Activated CD4-positive, CD25-positive, alpha-beta regulatory T cell treated with anti-CD3 and anti-CD28 coated beads, Interleukin-2, amount 50 U/mL, for 16 hours (primary cell): ENCODE measurements around the gene GPR17.

ENCODE experiments used
- DNase-seq: peaks from one replicate; pipeline ENCODE4 v3.0.0-alpha.2; 2020; ENCODE audit warnings: low read depth, low spot score

The GPR17 gene

DNA sequence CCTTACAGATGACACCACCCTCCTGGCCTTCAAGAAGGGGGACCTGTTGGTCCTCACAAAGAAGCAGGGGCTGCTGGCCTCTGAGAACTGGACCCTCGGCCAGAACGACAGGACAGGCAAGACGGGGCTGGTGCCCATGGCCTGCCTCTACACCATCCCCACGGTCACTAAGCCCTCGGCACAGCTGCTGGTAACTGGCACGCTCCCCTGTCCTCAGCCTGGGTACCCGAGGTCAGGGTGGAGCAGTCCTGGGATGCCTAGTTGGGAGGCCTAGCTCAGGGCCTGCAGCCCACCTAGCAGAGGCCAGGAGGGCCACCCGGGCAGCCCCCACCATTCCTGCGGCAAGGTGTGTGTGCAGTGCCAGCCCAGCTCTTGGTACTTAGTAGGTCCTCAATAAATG, 16.3 kb upstream of the GPR17 start:
- DNase-seq = no peak

DNA sequence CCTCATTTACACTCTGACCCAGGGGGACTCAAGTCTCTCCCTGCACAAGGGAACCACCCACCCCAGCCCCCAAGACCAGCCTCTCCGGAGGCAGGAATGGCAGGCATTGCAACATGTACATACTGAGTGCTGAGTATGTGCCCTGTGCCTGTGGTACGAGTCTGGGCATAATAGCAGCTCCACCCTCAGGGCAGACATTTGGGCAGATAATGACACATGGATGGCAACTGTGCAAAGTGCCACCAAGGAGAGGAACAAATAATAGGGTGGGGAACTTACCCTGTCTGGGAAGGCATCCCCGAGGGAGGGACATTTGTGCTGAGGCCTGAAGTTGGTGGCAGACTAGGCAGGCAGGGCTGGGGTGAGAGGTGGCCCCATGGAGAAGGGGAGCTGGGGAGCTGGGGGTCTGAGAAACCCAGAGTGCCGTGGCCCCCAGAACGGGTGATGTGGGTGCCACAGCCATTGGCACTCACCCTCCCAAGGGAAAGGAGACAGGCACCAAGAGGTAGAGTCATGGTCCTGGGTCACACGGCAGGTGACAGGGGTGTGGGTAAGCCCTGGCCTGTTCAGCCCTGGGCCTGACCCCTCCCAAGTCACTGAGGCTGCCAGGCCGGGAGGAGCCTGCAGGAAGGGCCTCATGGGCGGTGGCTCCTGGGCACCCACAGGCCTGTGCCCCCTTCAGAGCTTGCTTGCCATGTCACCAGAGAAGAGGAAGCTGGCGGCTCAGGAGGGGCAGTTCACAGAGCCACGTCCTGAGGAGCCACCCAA, 15.7 kb upstream of the GPR17 start:
- no peak for DNase-seq

DNA sequence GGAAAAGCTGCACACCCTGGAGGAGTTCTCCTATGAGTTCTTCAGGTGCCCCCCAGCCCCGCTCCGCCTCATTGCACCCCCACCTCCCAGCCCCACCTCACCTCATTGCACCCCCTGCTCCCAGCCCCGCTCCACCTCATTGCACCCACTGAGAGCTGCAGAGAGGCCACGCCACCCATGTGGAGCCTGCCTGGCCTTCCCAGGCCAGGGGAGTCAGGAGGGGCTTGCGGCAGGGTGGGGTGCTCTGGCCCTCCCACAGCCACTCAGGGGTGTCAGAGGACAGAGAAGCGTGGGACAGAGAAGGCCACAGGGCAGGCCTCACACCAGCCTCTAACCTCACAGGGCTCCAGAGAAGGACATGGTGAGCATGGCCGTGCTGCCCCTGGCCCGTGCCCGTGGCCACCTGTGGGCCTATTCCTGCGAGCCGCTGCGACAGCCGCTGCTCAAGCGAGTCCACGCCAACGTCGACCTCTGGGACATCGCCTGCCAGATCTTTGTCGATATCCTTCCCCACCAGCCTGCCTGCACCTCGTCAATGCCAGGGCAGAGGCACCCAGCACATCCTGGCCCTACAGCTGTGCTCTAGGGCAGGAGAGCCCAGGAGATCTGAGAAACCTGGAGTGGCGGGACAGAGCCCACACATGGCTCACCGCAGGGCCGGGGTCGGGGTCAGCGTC, 15.0 kb upstream of the GPR17 start:
- DNase-seq = no peak

DNA sequence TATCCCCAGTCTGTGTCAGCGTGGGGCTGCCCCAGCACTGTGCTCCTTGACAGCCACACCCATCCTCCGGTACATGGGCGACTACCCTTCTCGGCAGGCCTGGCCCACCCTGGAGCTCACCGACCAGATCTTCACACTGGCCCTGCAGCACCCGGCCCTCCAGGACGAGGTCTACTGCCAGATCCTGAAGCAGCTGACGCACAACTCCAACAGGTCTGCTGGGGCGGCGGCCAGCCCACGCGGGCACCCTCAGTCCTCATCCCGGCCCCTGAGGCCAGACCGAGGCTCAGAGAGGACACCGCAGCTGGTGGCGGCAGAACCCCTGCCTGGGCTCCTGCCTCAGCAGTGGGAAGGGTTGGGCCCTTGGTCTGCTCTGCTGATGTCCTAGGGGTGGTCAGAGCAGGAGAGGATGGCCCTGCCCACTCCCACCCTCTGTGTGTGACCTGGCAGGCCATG, 14.4 kb upstream of the GPR17 start:
- DNase-seq = no peak

DNA sequence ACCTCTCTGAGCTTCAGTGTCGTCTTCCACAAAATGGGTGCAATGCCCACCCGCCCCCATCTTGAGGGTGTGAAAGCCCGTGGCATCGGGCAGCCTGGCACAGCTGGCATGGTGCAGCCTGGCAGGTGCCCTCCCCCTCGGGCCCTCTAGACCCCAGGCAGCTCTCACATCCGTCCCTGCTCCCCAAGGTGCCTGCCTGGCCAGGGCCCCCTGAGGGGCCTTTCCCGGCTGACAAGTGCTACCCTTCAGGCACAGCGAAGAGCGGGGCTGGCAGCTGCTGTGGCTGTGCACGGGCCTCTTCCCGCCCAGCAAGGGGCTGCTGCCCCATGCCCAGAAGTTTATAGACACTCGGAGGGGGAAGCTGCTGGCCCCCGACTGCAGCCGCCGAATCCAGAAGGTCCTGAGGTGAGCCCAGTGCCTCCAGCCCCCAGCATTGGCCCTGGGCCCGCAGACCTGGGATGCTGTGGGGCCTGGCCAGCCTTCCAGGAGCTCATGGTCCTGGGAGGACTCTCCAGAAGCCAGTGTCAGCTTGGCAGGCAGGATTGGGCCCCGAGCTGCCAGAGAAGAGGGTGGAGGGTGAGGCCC, 13.9 kb upstream of the GPR17 start:
- no peak for DNase-seq

DNA sequence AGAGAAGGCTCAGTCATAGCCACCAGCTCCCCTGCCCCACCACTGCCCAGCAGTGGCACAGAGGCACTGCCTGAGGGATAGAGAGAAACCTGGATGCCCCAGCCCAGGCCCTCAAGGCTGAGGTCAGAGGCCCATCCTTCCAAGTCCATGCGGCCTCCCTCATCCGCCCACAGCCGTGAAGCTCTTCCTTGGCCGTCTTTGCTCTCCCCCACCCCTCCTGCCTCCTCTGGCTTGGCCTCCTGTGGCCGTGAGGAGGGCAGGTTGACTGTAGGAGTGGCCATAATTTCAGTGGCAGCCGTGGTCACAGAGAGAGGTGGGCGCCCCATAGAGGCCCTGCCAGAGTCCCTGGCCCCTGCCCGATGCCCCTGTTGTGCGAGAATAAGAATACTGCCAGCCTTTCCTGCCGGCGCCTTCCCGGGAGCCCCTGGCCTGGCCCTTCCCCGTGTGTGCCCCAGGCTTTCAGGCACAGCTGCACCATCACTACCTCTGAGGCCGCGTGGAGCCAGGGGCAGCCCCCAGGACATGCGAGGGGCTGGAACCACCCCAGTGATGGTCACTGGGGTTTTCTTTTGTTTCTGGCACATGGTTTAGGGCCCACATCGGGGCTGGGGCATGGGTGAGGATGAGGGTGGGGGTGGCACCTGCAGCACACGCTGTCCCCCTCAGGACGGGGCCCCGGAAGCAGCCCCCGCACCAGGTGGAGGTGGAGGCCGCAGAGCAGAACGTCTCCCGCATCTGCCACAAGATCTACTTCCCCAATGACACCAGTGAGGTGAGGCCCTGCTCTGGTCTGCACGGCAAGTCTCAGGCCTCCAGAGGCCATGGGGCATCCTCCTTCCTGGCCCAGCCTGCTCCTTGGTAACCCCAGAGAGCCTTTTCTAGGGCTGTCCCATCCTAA, 13.1 kb upstream of the GPR17 start:
- DNase-seq = no peak

DNA sequence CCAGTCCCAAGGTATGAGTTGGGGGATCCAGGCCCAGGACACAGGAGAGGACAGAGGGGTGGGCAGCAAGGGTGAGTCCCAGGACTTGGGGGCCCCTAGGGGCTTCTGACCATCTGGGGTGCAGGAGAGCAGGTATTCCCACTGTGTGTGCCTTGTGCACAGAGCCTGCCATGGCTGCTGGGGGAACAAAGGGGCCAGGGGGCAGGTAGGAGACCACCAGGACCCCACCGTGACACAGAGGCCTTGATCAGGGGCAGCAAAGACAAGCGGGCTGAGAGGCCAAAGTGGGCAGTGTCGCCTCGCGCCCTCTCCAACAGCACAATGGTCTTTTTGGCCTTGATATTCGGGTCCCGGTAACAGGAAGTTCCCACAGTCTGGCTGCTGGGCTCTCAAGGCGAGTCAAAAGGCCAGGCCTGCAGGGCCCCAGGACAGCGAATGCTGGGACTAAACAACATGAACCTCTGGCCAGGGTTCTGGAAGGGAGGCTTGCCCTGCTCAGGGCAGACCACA, 12.3 kb upstream of the GPR17 start:
- DNase-seq = no peak

DNA sequence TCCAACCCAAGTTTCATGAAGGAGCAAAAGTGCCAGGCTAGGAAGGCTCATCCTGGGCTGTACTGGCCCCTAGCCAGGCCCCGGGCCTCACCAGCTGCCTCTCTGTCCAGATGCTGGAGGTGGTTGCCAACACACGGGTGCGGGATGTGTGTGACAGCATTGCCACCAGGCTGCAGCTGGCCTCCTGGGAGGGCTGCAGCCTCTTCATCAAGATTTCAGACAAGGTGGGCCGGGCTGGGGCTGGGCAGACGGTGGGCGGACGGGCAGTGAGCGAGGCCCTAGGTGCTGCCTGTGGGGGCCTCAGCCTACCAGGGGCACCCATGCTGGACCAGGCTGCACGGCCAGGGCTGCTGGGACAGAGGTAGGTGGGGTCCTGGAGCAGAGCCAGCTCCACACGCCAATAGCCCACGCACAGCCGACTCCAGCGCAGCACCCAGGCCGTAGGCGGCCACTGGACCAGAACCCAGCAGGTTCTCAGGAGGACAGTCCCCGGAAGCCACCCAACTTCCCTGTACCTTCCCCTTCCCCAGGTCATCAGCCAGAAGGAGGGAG, 11.8 kb upstream of the GPR17 start:
- DNase-seq = no peak

DNA sequence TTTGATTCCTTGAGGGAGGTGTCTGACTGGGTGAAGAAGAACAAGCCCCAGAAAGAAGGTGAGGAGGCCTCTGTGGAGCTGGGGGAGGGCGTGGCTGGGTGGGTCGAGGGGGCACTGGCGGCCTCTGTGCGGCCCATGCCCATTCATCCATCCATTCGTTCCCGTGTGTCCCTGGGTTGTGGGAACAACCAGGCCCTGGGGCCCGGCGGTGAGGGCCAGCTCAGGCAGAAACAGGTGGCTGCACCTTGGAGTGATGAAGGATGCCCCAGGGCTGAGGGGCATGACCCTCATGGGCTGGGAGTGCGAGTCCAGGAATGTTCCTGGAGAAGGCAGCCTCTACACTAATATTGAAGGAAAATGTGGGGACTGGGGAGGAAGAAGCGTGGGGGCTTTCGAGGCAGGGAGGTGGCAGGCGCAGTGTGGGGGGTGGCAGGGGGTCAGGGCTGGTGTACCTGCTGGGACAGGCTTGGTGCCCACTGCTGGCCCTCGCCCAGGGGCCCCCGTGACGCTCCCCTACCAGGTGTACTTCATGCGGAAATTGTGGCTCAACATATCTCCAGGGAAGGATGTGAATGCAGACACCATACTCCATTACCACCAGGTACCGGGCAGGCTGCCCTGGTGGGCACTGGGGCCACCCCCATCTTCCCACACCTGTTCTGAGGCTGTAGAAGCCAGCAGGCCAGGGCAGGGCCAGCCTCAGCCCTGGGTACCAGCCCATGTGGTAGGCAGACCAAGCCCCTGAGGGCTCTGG, 11.2 kb upstream of the GPR17 start:
- DNase-seq = no peak

DNA sequence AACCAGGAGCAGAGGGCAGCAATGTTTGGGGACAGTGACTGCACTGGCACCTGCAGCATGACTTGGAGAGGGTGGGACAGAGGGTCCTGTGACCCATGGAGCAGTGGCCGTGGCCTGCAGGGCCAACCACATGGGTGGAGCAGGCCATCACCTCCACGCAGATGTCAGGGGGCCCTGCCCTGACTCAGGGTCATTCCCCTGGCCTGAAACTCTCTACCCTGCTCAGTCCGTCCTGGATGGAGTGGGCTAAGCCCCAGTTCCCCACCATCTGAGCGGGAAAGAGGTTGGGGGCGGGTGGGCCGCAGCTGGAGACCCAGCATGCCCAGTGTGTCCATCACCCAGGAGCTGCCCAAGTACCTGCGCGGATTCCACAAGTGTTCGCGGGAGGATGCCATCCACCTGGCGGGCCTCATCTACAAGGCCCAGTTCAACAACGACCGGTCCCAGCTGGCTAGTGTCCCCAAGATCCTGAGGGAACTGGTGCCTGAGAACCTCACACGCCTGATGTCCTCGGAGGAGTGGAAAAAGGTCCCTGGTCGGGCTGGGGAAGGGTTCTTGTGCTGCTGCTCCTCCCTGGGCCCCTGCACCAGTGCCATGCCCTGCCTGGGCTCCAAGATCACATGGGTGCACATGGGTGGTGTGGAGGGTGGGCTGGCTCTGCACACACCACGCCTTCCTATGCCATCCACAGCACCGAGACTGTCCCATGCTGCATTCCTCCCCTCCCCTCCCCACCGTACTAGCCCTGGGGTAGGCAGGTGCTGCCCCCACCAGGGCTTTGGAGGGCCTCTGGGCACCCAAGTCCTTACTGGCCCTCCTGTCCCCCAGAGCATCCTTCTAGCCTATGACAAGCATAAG, 10.3 kb upstream of the GPR17 start:
- DNase-seq = no peak

DNA sequence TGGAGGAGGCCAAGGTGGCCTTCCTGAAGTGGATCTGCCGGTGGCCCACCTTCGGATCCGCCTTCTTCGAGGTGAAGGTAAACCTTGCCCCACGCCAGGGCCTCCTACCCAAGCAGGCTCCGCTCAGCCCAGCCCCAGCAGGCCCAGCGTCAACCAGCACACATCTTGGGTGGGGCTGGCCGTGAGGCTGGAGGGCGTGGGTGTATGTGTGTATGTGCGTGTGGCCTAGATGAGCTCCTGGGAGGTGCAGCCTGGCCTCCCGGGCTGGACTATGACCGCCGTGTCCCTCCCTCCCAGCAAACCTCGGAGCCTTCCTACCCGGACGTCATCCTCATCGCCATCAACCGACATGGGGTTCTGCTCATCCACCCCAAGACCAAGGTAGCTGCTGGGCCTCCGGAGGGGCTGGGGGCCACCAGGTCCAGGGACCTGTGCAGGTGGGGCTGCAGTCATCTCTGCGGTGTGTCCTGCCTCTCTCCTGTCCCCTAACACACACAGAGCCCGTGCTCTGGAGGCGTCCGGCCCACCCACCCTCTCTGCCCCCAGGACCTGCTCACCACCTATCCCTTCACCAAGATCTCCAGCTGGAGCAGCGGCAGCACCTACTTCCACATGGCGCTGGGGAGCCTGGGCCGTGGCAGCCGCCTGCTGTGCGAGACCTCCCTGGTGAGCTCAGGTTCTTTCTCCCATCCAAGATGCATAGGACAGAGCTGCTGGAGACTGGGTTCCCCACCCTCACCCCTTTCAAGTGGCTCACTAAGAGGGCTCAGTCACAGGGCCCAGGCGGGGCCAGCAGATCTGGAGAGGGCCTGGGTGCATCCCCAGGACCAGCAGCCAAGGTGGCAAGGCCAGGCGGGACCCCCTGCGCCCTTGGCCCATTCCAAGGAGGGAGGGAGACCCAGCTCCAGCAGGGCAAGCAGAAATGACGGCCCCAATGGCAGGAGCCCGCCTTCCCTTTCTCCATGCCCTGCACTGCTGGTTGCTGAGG, 9.4 kb upstream of the GPR17 start:
- DNase-seq = no peak

DNA sequence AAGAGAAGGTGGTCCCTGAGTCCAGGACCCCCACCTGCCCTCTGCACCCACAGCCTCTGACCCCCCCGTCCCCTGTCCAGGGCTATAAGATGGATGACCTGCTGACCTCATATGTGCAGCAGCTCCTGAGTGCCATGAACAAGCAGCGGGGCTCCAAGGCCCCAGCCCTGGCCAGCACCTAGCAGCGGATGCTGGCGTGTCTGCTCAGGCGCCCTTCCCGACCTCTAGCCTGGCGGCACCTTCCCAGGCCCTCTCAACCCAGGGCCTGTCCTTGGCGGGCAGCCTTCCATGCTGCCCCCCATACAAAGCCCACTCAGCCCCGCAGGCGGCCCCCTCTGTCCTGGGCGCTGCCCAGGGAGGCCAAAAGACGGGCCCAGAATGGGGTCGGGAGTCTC, 8.7 kb upstream of the GPR17 start:
- DNase-seq = no peak

DNA sequence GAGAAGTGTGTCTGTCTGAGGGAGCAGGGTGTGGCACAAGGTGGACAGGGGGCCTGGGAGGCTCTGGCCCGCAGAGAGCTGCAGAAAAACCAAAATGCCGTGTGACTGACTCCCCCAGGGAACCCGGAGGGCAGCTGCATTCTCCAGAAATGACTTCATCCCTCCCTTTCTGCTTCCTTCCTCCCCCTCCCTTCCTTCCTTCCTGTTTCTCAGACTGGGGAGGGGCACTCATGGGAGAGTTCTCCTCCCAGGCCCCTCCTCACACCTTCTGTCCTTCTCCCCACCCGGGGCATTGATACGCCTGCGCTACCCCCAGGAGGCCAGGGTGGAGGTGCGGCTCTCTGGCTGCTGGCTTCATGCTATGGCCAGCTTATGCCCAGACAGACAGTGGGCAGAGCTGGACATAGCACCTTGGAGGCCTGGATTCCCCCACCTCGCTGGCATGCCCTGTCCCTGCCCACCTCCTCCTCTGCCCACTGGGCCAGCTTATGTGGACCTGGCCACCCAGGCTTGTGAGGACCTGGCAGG, 8.2 kb upstream of the GPR17 start:
- DNase-seq = no peak

DNA sequence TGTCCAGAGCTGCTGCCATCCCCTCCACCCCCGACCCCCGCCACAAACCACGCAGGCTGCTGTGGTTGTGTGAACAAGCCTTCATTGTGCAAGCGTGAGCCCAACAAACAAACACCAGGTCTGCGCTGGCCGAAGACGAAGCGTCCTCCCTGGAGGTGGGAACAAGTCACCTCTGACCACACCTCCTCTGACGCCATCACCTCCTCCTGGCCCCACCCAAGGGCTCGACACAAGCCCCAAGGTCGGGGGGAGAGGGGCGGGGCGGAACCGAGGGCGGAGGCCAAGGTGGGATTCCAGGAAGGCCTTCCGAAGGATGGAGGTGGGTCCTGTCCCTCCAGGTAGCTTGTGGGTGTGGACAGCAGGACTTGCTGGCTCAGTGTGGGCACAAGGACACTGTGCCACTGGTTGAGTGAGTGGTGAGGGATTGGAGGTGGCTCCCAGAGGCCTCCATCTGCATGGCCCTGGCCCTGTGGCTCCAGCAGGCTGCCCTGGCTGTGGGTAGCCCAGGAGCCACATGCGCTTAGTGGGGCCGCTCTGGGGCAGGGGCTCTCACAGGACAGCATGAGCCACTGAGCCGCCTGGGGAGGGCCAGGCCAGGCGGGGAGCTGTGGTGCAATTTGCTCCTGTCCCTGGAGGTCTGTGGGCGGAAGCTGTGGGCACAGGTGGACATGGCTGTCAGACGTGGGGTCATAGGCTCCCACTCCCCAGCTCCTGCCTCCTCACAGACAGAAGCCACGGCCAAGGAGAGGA, 7.4 kb upstream of the GPR17 start:
- no peak for DNase-seq

DNA sequence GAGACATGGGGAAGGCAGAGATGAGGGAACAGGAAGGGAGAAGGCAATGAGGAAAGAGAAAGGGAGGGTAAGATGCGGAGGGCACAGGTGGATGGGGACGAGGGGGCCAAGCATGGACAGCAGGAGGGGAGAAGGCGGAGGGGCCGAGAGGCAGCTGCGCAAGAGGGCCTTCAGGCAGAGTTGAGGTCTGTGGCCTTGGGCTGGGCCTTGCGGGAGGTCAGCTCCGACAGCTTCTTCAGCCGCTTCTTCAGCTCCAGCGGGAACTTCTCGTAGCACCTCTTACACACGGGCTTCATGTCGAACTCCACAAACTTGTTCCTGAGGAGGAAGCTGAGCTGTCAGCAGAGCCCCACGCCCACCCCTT, 6.9 kb upstream of the GPR17 start:
- DNase-seq = no peak

DNA sequence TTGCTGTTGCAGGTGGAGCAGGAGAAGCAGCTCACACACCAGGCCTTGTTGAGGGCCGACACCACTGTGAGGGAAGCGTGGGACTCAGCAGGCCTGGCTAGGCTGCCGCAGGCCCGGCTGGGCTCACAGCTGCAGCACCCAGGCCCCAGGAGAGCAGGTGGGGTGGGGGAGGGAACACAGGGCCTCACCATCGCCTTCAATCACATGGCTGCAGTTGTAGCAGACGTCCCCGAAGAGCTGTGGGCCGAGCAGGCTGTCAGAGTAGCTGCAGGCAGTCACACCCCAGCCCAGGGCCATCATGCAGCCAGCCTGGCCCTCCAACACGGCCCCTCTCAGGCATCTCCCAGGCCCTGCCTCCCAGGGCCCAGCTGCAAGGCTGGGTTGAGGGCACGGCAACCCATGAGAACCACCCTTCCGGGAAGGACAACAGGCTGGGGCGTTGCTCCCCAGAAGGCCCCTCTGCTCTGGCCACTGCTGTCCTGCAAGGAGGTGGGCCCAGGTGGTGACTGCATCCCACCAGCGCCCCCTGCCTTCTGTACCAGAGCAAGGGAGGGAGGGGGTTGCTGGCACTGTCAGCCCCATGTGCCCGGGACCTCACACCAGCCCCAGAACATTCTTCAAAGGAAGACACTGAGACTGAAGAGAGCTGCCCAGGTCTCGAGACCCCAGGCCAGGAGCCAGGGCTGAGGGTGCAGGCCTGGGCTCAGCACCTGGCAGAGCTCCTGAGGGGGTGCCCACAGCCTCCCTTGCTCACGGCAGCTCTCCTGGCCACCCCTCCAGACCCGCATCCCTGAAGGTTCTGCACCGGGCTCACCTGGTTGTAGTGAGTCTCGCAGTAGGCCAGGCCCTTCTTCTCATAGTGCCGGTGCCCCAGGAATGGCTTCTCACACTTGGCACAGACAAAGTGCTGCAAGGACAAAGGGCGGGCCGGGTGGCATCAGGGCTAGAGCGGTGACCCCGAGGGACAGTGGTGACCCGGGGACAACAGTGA, 5.6 kb upstream of the GPR17 start:
- DNase-seq = no peak
